Measurements from ENCODE around the gene MOCS1.

MOCS1 gene

DNA sequence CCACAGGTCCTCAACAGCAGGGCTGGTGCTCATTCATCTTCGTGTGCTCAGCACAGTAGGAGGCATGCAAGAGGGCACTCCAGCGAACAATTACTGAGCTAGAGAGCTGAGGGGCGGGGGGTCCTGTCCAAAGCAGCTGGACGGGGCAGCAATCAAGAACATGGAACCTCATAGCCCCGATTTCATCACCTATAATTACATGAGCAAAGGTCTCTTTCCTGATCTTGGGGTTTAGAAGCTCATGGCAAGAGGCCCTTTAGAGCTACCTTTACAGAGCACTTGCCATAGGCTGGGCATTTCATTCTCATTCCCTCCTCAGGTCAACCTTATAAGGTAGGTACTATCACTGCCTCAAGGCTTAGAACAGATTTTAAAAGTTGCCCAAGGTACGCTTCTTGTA lies 10.4 kb downstream of the MOCS1 start:
- DNase-seq (ENCODE audit: extremely low spot score) = no peak
- ChIA-PET POLR2A (no interaction called here), CTCF (interaction anchor here (1.3 kb wide), 1 partner anchor 50 kb away, joined by 4 read pairs; no protein-coding TSS in a partner anchor)
- TF ChIP-seq, protein P1, sequence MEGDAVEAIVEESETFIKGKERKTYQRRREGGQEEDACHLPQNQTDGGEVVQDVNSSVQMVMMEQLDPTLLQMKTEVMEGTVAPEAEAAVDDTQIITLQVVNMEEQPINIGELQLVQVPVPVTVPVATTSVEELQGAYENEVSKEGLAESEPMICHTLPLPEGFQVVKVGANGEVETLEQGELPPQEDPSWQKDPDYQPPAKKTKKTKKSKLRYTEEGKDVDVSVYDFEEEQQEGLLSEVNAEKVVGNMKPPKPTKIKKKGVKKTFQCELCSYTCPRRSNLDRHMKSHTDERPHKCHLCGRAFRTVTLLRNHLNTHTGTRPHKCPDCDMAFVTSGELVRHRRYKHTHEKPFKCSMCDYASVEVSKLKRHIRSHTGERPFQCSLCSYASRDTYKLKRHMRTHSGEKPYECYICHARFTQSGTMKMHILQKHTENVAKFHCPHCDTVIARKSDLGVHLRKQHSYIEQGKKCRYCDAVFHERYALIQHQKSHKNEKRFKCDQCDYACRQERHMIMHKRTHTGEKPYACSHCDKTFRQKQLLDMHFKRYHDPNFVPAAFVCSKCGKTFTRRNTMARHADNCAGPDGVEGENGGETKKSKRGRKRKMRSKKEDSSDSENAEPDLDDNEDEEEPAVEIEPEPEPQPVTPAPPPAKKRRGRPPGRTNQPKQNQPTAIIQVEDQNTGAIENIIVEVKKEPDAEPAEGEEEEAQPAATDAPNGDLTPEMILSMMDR (IDR thresholded peaks at IDR 0.05; ENCODE audit: control extremely low read depth, extremely low read depth, low read depth, missing control alignments) = no peak

GRCh38 chr6:39923394-39923793 lies 10.9 kb downstream of the MOCS1 start:
- DNase-seq (ENCODE audit: extremely low spot score) = no peak
- ChIA-PET CTCF (interaction anchor here (1.3 kb wide), 1 partner anchor 49 kb away, joined by 4 read pairs; no protein-coding TSS in a partner anchor), POLR2A (no interaction called here)
- TF ChIP-seq, protein P1 (IDR thresholded peaks at IDR 0.05; ENCODE audit: control extremely low read depth, extremely low read depth, low read depth, missing control alignments) = no peak

- ChIA-PET POLR2A (no interaction called here), CTCF (interaction anchor here (1.3 kb wide), 1 partner anchor 49 kb away, joined by 4 read pairs; no protein-coding TSS in a partner anchor)
- DNase-seq (ENCODE audit: extremely low spot score) = no peak
- TF ChIP-seq, protein P1 (IDR thresholded peaks at IDR 0.05; ENCODE audit: control extremely low read depth, extremely low read depth, low read depth, missing control alignments) = no peak
Measured at GRCh38 chr6:39922821-39923220, 11.4 kb downstream of the MOCS1 start.

DNA sequence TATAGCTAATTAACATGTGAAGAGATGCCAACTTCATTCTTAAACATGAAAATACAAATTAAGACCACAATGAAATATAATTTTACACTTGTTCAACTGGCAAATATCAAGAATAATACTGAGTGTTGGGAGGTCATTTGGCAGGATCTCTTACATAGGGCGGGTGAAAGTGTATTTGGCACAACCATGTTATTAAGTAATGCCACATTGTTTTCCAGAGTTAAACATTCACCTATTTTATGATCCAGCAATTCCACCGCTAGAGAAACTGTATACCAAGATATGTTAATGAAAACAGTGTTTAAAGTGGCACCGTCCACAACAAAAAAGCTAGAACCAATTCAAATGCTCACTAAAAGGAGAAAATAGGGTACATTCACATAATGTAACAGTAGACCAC lies 14.1 kb downstream of the MOCS1 start:
- DNase-seq (ENCODE audit: extremely low spot score) = no peak
- ChIA-PET POLR2A (no interaction called here), CTCF (no interaction called here)
- TF ChIP-seq, protein P1 (IDR thresholded peaks at IDR 0.05; ENCODE audit: control extremely low read depth, extremely low read depth, low read depth, missing control alignments) = no peak

DNA sequence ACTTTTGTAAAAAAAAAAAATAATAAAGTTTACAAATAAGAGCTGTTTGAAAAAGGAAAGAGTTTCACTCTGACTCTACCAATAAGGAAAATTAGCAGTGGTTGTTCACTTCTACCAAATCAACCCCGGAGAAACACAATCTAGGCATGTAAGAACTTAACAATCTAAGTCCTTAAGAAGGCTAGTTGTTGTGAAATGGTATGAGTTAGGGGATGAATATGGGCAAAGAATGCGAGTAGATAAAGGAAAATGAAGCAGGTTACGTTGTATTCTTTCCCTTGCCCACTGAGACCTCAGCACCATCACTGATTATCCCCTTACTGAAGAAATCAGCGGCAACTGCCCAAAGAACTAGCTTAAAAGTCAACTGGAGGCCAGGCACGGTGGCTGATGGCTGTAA lies 15.4 kb downstream of the MOCS1 start:
- POLR2A ChIA-PET = no interaction called here
- CTCF ChIA-PET = no interaction called here
- TF ChIP-seq, protein P1 (IDR thresholded peaks at IDR 0.05; ENCODE audit: control extremely low read depth, extremely low read depth, low read depth, missing control alignments) = no peak
- no peak for DNase-seq (ENCODE audit: extremely low spot score)

DNA sequence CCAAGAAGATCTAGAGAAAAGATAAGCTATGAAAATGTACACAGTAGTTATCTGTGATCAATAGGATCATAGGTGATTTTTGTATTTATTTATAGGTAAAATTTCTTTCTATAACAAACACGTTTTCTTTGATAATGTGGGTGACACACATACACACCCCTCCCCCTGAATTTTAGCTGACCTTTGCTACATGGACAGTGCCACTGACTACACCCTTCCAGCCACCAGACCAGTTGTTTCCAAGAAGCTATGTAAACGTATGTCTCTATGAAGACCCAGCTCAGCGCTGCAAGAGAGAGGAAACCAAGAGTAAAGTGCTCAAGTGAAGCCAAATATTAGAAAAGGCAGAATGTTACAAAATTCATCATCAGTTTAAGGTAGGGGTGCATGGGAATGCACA lies 16.3 kb downstream of the MOCS1 start:
- POLR2A ChIA-PET = no interaction called here

More for the DNA sequence above, 16.3 kb downstream of the MOCS1 start:
- CTCF ChIA-PET = no interaction called here
- TF ChIP-seq, protein P1 (IDR thresholded peaks at IDR 0.05; ENCODE audit: control extremely low read depth, extremely low read depth, low read depth, missing control alignments) = no peak
- no peak for DNase-seq (ENCODE audit: extremely low spot score)
